ENCODE data around the gene CCDC86.
A peak's percentile ranks its signal among the peaks of the same experiment; 100 is the strongest.

CCDC86 gene

DNA sequence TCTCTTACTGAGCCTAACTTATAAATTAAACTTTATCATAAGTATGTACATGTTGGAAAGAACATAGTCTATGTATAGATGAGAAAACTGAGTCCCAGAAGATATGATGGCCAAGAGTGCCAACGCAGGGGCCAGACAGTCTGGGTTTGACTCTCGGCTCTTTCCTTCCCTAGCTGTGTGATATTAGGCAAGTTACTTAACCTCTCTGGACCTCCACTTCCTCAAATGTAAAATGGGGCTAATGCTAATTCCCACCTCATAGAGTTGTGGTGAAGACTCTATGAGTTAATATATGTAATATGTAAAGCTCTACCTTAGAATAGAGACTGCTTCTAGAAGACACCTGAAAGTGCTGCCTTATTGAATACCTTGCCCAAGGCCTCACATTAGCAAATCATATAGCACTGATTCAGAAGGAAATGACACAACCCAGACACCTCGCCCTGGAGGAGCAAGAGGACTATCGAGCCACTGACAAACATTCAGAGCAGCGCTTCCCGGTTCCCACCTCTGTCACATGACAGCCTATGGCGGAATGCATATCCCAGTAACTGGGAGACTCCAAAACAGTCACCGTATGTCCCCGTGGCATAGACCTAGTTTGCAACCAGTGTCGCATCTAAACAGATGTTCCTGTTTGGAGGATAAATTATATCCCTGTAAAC is 11.3 kb upstream of the CCDC86 start:
- DNase-seq: peak in 1 of 10 donors; percentile 23
- intact Hi-C loops (cut with DNase I): loop anchor here (1.0 to 5.0 kb wide), 4 partner anchors 57 to 357 kb away; no protein-coding TSS in a partner anchor

DNA sequence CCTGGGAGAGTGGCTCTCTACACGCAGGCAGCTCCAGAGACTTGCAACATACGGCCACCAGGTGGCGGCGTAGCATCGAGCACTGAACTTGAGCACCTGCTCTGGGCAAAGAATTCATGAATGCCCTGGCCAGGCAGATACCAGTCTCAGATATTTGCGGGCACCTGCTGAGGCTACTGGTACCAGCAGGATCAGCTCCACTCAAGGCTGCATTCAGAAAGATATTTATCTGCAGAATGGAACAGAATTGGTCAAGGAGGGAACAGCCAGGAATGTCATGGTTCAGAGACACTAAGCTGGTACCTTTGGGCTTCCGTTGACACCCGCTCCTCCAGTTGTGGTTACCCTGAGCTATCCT is 10.8 kb upstream of the CCDC86 start:
- intact Hi-C loops (cut with DNase I): loop anchor here (1.0 to 5.0 kb wide), 4 partner anchors 56 to 356 kb away; no protein-coding TSS in a partner anchor

DNA sequence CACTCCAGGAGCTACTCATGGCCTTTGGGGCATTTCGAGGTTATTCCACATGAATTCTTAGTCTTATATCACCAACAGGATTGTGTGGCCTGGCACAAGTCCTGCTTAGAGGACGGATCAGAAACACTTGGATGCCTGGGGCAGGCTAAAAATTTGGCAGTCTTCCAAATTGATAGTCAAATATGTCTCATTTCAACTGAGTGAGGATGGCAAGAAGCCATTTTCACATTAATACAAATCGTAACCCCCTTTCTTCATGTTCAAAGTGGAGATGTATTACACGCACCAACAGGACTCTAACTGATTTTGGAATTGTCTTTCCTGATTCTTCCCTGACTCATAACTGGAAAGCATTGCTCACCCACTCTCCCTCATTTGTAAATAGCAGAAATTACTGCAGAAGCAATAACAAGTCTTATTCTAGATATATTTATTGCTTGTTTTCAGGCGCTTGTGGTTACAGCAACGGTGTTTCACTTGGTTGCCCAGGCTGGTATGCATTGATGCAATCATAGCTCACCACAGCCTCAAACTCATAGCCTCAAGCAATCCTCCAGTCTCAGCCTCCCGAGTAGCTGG is 10.3 kb upstream of the CCDC86 start:
- intact Hi-C loops (cut with DNase I): loop anchor here (1.0 to 5.0 kb wide), 4 partner anchors 56 to 356 kb away; no protein-coding TSS in a partner anchor
- peak in 1 of 10 donors; percentile 22 for DNase-seq

More for the DNA sequence above, 10.8 kb upstream of the CCDC86 start:
- DNase-seq: peak; percentile 75 to 98 (median 90)

DNA sequence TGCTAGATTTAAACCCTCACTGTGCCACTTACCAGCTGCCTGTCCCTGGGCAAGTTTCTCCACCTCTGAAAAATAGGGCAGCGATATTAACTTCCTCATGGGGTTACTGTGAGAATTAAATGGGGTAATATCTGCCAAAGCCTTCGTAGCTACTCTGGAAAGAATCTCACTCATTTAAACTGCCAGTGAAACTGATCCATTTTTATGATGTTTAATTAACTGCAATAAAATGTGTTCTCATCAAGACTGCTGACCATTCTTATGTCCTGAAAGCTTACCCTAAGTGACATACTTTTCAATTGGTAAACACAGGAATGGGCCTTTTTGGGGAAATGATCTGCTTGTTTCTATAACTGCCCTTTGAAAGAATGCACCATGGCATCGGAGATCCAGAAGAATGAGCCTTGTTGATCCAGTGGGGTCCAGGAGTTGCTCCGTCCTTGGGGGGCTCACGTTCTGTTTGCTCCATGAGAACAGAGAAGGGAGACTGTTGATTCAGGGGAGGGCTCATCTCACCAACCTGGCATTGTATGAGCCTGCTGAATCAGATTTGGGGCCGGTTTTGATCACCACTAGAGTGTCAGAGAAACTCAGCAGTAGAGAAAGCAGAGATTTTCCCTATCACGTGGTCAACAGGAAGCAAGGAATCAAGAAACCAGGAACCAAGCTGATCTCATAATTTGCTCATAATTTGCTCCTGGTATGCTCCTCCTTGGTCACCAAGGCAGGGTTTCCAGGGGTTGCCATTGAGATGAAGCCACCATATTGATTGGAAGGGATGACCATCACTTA is 7.0 kb upstream of the CCDC86 start:
- peak in 1 of 10 donors; percentile 15 for DNase-seq
- intact Hi-C loops (cut with DNase I): loop anchor here (5.0 kb wide), 1 partner anchor 352 kb away; no protein-coding TSS in a partner anchor

DNA sequence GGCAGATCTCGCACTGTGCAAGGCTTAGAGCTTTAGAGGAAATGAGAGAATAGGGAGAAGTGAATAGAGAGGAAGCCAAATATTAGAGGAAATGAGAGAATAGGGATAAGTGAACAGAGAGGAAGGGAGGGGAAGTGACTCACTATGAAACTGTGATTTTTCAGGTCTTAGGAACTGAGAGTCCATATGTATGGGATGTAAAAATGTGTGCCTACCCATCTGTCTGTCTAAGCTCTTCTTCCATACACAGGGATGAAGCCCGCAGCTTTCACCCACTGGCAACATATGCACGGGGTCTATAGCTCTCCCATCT is 6.4 kb upstream of the CCDC86 start:
- intact Hi-C loops (cut with DNase I): no loop called here
- peak in 1 of 10 donors; percentile 1 for DNase-seq

DNA sequence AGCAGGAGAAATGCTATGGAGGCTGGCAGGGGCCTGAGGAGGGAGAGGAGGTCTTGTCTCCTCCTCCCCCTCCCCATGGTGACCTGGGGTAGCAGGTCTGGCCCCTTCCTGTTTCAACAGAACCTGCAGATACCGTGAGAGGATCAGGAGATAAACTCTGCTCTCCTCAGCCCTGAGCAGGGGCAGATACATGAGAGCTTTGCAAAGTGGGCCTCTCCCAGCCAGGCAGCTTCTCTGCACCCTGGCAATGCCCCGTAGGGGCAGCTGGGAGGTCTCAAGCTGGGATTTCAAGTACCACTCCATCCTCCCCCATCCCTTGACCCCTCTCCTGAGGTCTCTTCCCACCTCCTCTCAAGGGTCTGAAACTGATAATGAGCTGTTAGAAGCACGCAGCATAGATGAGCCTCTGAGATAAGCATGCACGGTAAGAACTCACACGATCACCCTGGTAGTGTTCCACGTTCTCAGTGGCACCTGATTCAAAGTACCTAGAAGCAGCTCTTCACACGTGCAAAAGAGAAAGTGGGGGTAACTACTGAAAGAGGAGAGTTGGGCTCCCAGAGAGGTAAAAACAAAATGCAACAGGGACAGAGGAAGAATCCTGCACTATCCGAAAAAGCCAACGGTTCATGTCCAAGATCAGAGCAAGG is 4.9 kb upstream of the CCDC86 start:
- DNase-seq: peak in 2 of 10 donors; percentile 17 to 53
- intact Hi-C loops (cut with DNase I): no loop called here

DNA sequence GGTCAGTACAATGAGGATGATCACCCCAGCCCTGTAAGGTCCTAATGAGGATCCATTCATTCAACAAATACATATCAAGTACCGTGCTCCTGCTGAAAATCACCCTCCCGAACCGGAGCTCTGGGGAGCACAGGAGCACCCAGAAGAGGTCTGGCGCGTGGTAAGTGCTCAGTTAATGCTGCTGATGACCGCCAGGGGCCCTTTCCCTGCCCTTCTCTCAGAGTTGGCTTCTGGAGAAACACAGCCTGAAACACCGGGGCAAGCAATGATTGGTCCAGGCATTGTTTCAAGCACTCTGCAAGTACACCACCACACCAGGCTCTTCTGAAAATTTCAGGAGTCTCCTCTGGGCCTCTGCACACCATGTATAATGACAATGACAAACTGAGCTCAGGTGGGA is 3.8 kb upstream of the CCDC86 start:
- DNase-seq: peak in 2 of 10 donors; percentile 31 to 43

DNA sequence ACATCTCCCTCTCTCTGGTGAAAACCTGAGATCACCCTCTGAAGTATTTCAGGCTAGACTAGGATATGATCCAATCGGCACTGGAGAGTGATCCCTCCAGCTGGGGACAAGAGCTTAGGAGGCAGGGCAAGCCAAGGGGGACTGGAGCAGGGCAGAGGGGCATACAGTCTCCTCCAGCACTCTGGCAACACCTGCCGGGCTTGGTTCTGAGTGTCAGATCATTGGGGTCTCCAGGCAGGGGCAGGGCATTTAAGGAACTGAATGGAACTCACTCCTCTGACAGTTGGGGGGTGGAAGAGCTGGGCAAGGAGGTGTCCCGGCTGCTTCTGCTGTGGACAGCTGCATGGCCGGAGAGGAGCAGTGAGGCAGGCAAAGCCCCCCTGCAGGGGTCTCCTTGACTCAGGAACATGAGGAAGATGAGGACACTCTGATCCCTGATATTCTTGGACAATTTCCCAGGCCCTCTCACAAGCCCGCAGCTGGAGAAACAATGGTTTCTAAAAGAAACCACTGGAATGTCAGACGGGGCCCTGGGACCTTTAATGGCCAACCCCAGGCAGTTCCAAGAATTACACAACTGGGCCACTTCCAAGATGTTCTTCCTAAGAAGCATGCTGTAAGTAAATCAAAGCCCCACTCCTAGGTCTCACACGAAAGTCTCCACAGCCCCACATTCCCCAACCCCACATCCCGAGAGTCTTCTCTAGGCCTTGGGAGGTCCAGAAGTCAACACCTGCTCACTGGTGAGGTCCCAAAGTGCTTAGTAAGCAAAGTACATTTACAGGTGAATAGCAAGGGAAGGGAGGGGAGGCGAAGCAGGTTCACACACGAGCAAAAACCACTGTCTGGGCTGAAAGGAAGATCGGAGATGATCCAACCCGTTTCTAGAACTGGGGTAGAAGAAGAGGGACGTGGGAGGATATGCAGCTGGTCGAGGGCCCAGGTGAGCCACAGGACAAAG is 1.2 kb upstream of the CCDC86 start:
- intact Hi-C loops (cut with DNase I): loop anchor here (10.0 kb wide), 1 partner anchor 324 kb away; the partner anchor contains the start of gene VPS37C

More for the DNA sequence above, 3.8 kb upstream of the CCDC86 start:
- intact Hi-C loops (cut with DNase I): no loop called here

DNA sequence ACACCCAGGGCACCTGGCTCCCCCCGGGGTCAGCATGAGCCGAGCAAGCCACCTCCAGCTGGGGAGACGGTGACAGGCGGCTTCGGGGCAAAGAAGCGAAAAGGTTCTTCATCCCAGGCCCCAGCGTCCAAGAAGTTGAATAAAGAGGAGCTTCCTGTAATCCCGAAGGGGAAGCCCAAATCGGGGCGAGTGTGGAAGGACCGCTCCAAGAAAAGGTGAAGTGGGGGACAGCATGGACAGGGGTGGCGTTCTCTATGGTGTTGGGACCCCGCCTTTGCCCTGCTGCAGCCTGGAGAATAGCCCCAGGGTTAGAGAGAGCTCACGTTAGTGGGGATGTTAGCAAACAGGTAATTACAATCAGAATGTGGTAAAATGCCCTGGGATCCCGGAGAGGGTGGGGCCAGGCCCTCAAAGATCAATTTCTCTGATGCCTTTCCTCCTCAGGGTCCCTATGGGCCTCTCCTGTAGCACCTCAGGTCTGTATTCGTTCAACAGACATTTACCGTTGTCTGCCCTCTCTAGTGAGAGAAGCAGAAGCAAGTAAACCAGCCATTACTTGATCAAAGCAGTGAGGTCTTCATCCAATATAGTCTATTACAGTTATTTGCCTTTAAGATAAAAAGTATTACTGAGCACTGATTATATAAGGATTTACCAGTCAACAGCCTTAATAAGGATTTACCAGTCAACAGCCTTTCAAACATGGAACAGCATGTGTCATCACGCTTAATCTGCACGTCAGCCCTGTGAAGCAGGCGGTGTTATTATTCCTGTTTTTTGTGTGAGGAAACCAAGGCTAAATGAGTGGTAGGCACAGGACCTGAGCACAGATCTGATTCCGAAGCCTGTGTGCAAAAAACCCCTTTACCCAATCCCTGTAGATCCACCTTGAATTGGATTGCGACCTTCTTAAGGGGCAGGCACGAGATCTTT is 1.0 kb downstream of the CCDC86 start:
- DNase-seq: peak in 1 of 10 donors; percentile 24
- intact Hi-C loops (cut with DNase I): loop anchor here (10.0 kb wide), 1 partner anchor 322 kb away; the partner anchor contains the start of gene VPS37C

More for the DNA sequence above, 1.2 kb upstream of the CCDC86 start:
- DNase-seq: peak in 2 of 10 donors; percentile 46 to 61

DNA sequence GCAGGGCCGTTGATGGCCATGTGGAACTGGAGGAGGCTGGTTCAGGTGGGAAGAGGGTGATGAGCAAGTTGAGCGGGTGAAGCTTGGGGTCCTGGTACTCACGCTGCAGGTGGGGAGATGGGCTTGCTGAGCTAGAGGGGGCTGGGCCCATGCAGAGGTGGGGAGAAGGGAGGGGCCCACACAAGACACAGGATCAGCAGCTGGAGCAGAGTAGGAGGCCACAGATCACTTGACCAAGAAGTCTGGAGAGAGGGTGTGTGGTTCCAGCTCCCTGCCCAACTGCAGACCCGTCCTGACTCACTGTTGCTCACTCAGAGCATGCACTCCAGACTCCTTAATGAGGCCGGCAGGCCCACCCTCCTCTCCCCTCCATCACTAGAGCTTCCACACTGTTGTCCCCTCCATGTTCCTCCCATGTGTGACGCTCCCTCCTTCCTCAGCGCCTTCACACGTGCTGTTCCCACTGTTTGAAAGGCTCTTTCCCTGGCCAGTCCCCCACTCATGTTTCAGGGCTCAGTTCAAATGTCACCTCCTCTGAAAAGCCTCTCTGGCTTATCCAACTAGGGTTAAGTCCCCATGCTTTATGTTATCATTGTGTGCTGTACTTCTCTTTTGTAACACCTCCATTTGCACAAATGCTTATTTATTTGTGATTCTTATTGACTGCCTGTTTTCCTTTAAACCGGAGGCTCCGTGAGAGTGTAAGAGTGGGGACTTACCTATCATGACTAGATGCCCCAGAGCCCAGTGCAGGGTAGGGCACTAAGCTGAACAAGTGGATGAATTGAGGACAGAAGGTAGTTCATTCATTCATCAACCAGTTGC is 2.3 kb downstream of the CCDC86 start:
- DNase-seq: peak in 1 of 10 donors; percentile 66
- intact Hi-C loops (cut with DNase I): loop anchor here (10.0 kb wide), 1 partner anchor 321 kb away; the partner anchor contains the start of gene VPS37C

DNA sequence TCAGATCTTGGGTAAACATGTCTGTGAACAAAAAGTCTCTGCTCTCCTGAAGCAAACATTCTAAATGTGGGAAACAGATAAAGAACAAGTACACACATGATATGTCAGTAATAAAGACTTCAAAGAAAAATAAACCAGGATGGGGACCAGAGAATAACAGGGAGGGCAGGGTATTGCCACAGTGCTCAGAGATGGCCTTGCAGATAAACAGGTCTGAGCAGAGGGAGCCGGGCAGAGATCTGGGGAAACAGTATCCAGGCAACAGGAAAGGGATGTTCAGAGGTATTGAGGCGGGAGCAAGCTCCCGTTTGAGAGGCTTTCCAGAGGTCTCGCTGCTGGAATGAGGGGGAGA is 2.9 kb downstream of the CCDC86 start:
- DNase-seq: peak in 1 of 10 donors; percentile 63
- intact Hi-C loops (cut with DNase I): loop anchor here (10.0 kb wide), 1 partner anchor 320 kb away; the partner anchor contains the start of gene VPS37C

DNA sequence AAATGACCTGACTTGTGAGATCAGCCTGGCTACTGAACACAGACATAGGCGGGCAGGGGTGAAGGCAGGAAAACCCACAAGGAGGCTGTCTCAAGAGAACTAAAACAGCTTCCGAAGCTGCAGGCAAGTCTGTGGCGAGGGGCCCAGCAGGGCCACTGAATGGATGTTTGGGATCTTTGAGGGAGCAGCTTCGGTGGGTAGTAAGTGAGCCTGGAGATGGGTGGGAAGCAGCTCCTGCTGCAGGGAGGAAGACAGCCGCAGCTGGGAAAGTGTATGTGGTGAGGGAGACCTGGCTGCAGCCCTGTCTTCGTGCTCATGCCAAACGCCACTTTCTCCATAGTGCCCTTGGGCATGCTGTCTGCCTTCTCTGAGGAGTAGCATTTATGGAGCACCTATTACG is 3.4 kb downstream of the CCDC86 start:
- intact Hi-C loops (cut with DNase I): loop anchor here (10.0 kb wide), 1 partner anchor 319 kb away; the partner anchor contains the start of gene VPS37C
- DNase-seq: peak in 1 of 10 donors; percentile 59

DNA sequence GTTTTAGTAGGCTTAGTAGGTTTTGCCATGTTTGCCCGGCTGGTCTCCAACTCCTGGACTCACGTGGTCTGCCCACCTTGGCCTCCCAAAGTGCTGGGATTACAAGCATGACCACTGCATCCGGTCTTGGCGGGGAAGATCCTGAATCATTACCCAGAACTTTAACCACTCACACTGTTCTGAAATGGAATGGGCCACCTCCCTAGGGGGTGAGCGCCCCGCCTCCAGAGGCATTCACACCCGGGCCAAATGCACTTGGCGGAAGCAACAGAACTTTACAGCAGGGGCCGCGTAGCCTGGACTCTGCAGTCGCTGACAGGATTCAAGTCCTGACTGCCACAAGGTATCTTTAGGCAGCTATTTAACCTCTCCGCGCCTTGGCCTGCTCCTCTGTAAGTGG is 5.4 kb downstream of the CCDC86 start:
- intact Hi-C loops (cut with DNase I): loop anchor here (10.0 kb wide), 1 partner anchor 318 kb away; the partner anchor contains the start of gene VPS37C
- DNase-seq: peak in 1 of 10 donors; percentile 73

DNA sequence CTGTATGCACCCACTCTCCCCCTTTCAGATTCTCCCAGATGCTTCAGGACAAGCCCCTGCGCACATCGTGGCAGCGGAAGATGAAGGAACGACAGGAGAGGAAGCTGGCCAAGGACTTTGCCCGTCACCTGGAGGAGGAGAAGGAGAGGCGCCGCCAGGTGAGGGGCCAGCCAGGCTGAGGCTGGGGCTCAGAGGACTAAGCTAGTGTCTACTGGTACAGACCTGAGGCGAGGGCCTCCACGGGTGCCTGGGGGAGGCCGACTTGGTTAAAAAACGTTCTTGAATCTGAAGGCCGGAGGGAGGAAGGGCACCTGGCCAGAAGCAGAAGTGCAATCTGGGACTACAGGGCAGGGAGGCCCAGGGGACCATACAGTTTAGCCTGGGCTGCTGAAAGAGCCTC is 6.0 kb downstream of the CCDC86 start:
- intact Hi-C loops (cut with DNase I): loop anchor here (10.0 kb wide), 1 partner anchor 317 kb away; the partner anchor contains the start of gene VPS37C
- DNase-seq: peak in 1 of 10 donors; percentile 75

DNA sequence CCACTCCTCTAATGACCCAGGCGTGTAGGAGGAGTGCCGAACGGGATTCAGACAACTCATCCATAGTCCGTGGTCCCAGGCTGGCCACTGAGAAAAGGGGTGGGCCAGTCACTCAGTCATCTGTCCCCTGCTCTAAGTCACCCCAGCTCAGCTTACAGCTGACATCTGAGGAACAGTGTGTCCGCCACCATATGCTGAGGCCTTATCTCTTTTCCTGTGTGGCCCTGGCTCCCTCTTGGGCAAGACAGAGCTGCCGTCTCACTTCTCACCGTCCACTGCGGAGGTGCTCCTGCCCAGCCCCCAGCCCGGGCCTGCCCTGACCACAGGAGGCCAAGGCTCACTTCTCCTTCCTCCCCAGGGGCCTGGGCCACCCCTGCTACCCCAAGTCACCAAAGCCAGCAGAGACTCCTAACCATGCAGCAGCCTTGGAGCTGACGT is 6.8 kb downstream of the CCDC86 start:
- DNase-seq: peak in 2 of 10 donors; percentile 53
- intact Hi-C loops (cut with DNase I): loop anchor here (10.0 kb wide), 1 partner anchor 316 kb away; the partner anchor contains the start of gene VPS37C

DNA sequence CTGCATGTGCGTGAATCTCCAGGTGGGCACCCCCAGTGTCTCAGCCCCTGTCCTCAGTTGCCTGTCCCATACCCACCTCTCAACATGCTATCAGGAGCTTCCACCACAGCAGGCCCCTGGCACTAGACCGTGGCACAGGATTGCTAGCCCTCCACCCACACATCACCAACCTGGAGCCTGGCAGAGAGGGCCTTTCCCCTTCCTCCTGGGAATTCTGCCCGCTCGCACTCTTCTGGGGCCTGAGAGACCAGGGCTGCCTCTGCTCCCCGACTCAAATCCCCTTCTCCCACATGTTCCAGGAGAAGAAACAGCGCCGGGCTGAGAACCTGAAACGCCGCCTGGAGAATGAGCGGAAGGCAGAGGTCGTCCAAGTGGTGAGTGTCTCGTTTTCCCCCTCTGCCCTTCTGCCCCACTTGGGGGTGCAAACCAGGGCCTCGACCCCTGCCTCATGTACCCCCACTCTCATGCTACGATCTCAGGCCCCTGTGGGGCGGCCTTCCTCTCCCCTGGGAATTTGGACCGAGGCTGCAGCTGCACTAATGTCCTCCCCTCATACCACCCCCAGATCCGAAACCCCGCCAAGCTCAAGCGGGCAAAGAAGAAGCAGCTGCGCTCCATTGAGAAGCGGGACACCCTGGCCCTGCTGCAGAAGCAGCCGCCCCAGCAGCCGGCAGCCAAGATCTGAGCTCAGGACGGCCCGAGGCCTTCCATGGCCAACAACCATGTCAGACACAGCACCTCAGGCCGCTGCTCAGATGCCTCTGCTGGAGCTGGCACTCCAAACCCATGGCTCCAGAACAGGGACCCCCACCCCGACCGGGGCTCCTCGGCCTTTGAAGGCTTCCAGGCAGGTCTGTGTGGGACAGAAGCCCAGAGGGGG is 8.0 kb downstream of the CCDC86 start:
- peak in 3 of 10 donors; percentile 51 to 70 (median 69) for DNase-seq
- intact Hi-C loops (cut with DNase I): loop anchor here (10.0 kb wide), 1 partner anchor 315 kb away; the partner anchor contains the start of gene VPS37C

Data from posterior cingulate gyrus (tissue), 11 donors.